Left renal cortex interstitium (tissue), 4 donors: Measurements from ENCODE around the gene NME7. TPM values are rescaled to one million over a fixed set of nuclear protein-coding genes. Genes with fewer than 3 reads are reported as not detected.
A peak's percentile ranks its signal among the peaks of the same experiment; 100 is the strongest.

Source experiments
- DNase-seq, 4 donors: peaks; one replicate each; pipeline ENCODE4 v3.0.0-alpha.2; 2013; ENCODE audit warnings: low read depth in 4 of 4, low spot score in 2 of 4, missing footprints in 1 of 4
- polyA plus RNA-seq, 4 donors: library from polyadenylated mRNA; unstranded; fragments of 120-200 nt; gene quantifications; one replicate each; pipeline ENCODE4 v1.2.1, GENCODE V29; 2013; ENCODE audit not compliant: insufficient read length in 4 of 4

The NME7 gene
- polyA plus RNA-seq, 4 donors, result 91.8 to 152 (median 126) TPM

DNA sequence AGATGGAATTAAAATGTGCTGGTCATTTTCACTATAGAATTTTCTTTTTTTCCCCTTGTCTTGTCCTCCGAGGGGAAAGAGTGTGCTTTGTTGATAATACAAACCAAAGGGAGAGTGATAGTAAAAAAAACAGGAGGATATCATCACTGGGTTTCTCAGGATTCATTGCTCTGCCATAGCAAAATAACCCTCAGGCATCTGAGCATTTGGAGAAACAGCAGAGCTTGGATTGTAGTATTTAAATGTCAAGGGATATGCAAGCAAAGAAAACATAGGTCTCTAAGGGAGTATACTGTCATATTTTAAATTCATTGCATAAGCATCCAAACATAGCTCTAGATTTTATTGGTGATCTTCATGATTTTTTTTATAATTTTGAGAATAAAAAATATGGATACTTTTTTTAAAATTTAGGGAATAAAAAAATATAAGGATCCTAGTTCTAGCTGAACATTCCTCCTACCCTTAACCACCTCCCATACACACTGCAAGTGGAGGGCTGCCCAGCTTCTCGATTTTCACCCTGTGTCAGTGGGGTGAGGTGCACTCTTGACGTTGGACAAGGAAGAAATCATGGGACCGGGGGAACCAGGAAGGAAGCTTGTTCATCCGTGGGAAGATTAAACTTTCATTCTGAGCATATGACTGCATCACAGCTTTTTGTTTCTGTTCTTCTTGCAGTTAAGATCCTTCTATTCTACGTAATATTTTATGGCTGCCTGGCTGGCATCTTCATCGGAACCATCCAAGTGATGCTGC, 256.7 kb downstream of the NME7 start:
- DNase-seq, result no peak

GRCh38 chr1:169110236-169110635, 257.4 kb downstream of the NME7 start:
- no peak for DNase-seq

- DNase-seq, result no peak
Measured at GRCh38 chr1:169109561-169110134, 257.9 kb downstream of the NME7 start.

DNA sequence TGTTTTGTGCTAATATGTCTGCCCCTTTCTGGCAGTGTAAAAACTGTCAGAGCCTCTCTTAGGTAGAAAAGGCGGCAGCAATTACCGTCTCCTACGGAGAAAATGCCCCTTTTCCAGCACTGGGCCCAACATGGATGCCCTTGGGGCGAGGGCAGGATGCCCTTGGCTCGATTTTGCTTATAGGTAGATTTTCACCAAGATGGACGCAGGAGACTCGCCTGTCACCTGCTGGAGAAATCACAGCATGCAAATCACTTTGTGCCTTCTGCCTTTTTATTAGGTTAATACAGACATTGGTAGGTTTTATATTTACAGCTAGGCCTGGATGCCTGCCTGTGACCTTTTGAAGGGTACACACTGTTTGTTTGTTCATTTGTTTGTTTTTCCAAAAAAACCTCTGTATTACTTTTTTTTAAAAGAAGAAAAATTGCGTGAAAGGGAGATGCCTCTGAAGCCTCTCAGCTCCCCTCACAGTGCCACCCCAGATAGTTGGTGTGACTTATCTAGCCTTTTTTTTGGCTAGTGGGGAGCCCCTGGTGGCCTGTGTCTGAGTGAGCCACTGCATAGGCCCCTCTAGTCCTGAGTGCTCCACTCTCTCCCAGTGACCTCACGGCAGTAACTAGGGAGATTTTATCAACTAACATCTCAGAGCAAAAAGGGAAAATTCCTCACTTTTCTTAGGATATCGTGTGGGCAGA, 258.6 kb downstream of the NME7 start:
- DNase-seq, result no peak

DNA sequence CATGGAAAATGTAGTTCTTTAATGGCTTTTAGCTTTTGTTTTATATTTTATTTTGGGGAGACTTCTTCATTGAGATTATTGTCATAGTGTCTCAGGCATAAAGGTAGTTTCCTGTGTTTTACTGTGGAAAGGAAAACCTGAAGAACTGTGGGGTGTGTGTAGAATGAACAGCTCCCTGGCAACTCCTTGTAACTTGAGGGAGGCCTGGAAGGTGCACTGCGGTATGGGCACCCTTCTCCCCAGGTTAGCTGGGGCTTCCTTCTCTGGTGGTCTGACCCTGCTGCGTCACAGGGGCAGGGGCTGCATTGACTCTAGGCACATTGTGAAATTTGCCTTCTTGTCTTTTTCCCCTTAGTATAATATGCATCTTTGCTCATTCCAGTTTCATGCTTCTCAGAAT, 259.4 kb downstream of the NME7 start:
- DNase-seq, result no peak

DNA sequence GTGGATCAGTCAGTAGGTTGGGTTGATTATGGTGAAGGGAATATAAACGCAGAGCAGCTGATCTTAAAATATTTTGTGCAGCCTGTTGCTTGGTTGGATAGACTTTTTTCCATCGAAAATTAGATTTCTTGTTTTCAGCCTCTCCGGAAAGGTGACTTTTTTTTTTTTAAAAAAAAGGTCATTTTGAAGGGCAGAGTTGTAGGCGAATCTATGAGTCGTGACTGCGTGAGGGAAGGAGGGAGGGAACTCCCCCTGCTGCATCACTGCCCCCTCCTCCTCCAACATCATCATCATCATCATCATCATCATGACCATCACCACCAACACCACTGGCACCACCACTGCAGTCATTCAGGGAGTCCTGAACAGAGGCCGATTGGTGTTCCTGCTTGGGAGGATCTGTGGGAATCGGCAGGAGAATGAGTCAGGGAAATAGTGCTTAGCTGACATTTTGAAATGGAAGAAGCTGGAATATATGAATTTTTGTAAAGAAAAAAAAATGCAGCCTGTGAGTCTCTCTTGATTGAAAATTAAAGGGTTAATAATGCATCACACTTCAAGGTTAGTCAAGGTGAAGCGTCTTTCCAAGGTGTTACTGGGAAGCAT, 259.9 kb downstream of the NME7 start:
- no peak for DNase-seq

- DNase-seq, result no peak
Measured at GRCh38 chr1:169106921-169107602, 260.5 kb downstream of the NME7 start.

DNA sequence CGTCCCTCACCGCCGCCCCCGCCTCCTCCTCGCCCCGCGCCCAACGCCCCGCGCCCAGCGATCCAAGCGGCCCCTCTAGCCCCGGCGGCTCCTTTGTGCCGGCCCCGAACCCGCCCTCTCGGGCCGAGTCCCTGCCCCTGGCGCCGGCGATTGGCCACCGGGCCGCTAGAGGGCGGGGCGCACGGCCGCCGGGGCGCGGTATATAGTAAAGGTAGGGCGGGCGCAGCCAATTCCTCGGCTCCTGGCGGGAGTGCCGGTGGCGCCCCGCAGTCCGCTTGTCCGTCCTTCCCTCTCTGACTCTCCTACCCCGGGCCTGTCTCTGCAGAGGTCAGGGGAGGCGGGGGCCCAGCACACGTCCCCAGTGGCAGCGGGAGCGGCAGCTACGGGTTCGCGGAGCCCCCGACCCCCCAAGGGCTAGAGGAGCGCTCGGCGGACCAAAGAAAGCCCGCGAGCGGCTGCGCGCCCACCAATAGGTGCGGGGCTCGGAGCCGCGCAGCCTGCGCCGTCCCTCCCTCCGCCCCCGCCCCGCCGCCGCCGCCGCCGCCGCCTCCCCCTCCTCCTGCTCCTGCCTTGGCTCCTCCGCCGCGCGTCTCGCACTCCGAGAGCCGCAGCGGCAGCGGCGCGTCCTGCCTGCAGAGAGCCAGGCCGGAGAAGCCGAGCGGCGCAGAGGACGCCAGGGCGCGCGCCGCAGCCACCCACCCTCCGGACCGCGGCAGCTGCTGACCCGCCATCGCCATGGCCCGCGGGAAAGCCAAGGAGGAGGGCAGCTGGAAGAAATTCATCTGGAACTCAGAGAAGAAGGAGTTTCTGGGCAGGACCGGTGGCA, 261.3 kb downstream of the NME7 start, which contains the start of gene ATP1B1:
ATP1B1 (plus strand) TSS at position 596 of the 826 bp plus-strand sequence; CDS start at position 736, 140 bp downstream.
- DNase-seq, result peak in 3 of 4 donors; percentile 73 to 86 (median 77)

- DNase-seq, result peak in 1 of 4 donors; percentile 62
Measured at GRCh38 chr1:169105434-169106094, 262.0 kb downstream of the NME7 start.

DNA sequence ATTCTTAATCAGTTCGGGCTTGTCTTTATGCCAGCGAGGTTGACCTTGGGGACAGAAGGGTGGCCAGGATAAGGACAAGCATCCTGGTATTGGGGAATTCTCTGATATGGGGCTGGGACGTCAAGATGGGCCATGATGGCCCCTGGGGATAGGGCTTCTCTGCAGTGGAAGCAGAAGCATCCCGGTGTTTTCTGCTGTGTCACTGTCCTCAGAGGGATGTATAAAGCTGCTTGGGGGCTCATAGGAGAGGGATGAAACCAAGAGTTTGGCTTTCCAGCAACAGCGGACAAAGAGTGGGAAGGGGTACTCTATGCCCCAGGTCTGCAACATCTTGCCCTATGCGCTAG, 262.5 kb downstream of the NME7 start:
- DNase-seq, result no peak

- peak in 1 of 4 donors; percentile 69 for DNase-seq
Measured at GRCh38 chr1:169103480-169103893, 264.1 kb downstream of the NME7 start.

GRCh38 chr1:169103002-169103401, 264.6 kb downstream of the NME7 start:
- no peak for DNase-seq

- DNase-seq, result no peak
Measured at GRCh38 chr1:169102567-169102966, 265.0 kb downstream of the NME7 start.

- DNase-seq, result no peak
Measured at GRCh38 chr1:169100651-169101088, 266.9 kb downstream of the NME7 start.

DNA sequence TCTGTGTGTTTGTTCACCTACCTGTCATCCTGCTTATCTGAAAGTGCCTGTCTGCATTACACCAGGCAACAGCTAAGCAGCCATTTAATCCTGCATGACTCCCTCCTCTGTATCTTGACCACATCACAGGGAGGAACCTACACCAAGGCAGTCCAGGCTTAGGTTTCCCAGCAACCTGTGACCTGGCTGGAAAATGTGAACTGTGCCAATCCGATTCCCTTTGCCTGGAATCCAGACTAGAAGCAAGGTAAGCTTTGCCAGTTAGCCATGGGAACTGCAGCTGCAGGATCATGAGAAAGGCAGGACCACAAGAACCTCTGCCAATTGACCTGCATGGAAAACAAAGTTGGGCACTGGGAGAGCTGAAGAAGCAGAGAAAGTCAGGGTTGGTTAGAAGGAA, 267.4 kb downstream of the NME7 start:
- no peak for DNase-seq

GRCh38 chr1:169099561-169099960, 268.0 kb downstream of the NME7 start:
- no peak for DNase-seq

DNA sequence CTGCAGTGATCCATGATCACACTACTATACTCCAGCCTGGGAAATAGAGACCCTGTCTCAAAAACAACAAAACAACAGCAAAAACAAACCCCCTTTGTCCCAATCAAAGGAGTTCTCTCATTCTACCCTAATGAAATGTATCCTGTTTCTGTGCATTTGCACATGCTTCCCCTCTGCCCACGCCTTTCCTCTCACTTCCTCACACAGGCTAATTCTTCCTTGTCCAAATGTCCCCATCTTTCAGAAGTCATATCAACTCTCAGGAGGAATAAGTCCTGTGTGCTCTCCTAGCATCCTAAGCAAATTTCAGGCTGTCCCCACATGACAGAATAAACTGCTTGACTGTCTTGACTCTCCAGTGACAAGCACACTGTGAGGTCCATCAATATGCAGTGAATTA, 269.2 kb downstream of the NME7 start:
- DNase-seq, result no peak

DNA sequence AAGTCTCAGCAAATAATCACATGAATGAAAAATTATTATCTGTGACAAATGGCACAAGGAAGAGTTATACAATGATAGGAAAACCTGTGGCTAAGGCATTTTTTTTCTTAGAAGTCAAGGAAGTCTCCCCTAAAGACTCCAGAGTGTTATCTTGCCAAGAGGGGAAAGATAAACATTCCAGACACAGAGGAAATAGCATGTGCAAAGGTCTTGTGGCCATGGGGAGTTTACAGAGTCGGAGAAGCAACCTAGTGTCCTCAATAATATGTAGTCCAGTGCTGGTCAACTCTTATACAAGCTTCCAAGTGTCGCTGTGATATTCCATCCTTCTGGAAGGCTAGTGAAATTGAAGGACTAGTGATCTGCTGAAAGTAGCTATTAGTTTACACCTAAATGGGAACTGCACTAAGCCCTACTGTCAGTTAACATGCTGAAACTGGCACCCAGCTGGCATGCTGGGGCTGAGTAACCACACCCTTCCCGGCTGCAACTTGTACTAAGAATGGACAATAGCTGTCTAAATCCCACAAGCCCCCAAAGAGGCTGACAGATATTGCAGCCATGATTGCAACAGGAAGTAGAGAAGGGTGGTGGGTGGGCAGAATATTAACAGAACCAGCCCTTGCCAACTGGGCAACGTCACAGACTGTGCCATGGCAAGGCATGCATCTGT, 272.6 kb downstream of the NME7 start:
- DNase-seq, result no peak

- no peak for DNase-seq
Measured at GRCh38 chr1:169092399-169092798, 275.2 kb downstream of the NME7 start.
